Lower lobe of right lung (tissue), 2 donors: ENCODE data around the gene TENM4. TPM values are rescaled to one million over a fixed set of nuclear protein-coding genes. Genes with fewer than 3 reads are reported as not detected.
"Not testable (repeated sequence)": the region's sequence is repeated elsewhere in the genome, so short reads cannot be mapped to it uniquely, and the experiment has no call there.

ENCODE experiments used
- ATAC-seq, 2 donors: fragments of 200-7000 bp; cut with Tn5 transposase; one replicate each; pipeline ENCODE4 v1.9.1; 2020 to 2022; ENCODE audit warnings: mild to moderate bottlenecking in 2 of 2, moderate library complexity in 2 of 2
- DNase-seq: peaks from one replicate; pipeline ENCODE4 v3.0.0-alpha.2; 2020
- H3K27ac ChIP-seq: fragments of 200-600 bp; one replicate; pipeline ENCODE4 v1.8.0; 2022
- H3K27me3 ChIP-seq: fragments of 200-600 bp; one replicate; pipeline ENCODE4 v1.8.0; 2022; ENCODE audit warnings: low read depth
- H3K36me3 ChIP-seq: fragments of 200-600 bp; one replicate; pipeline ENCODE4 v1.8.0; 2022; ENCODE audit warnings: mild to moderate bottlenecking
- H3K4me1 ChIP-seq: fragments of 200-600 bp; one replicate; pipeline ENCODE4 v1.8.0; 2022
- H3K4me3 ChIP-seq: fragments of 200-600 bp; one replicate; pipeline ENCODE4 v1.8.0; 2022; ENCODE audit warnings: mild to moderate bottlenecking
- H3K9me3 ChIP-seq: fragments of 200-600 bp; one replicate; pipeline ENCODE4 v1.8.0; 2022
- intact Hi-C: fragments of 100-400 bp; cut with DNase I; formaldehyde crosslinking; loops from one replicate; pipeline ENCODE4 v1.11.0; 2022
- total RNA-seq: library from RNA; stranded (reverse); fragmentation: NEBNext Ultra II Directional; extraction: Animal tissue kit (Norgen Biotek cat#: 25700); gene quantifications from one replicate; pipeline ENCODE4 v1.2.1, GENCODE V29; 2021
- TF ChIP-seq, protein P1 (sequence below): fragments of 200-600 bp; IDR thresholded peaks from one replicate; pipeline ENCODE4 v1.8.0; 2022; ENCODE audit warnings: antibody characterized with exemption, mild to moderate bottlenecking
- donor health status: DM: no; HTN: yes; CAD: no; lungs with severe emphysema.

The TENM4 gene
- total RNA-seq, 1 donor from 2014 or later = 1.1 TPM

GRCh38 chr11:78889698-78890097, 551.1 kb downstream of the TENM4 start:
- H3K9me3 ChIP-seq = no peaks in the 10 kb centered on the region
- no peak for DNase-seq
- no peak overlapping the region for H3K4me3 ChIP-seq
- ATAC-seq = no peak
- no peaks in the 10 kb centered on the region for H3K4me1 ChIP-seq
- no peaks in the 10 kb centered on the region for H3K27me3 ChIP-seq
- TF ChIP-seq, protein P1, sequence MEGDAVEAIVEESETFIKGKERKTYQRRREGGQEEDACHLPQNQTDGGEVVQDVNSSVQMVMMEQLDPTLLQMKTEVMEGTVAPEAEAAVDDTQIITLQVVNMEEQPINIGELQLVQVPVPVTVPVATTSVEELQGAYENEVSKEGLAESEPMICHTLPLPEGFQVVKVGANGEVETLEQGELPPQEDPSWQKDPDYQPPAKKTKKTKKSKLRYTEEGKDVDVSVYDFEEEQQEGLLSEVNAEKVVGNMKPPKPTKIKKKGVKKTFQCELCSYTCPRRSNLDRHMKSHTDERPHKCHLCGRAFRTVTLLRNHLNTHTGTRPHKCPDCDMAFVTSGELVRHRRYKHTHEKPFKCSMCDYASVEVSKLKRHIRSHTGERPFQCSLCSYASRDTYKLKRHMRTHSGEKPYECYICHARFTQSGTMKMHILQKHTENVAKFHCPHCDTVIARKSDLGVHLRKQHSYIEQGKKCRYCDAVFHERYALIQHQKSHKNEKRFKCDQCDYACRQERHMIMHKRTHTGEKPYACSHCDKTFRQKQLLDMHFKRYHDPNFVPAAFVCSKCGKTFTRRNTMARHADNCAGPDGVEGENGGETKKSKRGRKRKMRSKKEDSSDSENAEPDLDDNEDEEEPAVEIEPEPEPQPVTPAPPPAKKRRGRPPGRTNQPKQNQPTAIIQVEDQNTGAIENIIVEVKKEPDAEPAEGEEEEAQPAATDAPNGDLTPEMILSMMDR = no peak
- no peak overlapping the region for H3K27ac ChIP-seq
- intact Hi-C loops = no loop called here
- no peaks in the 10 kb centered on the region for H3K36me3 ChIP-seq

GRCh38 chr11:78886616-78887015, 554.2 kb downstream of the TENM4 start:
- DNase-seq (no peak), ATAC-seq (peak in 1 of 2 donors; percentile 33)
- TF ChIP-seq, protein P1 = no peak
- Histone ChIP-seq H3K27me3 (no peaks in the 10 kb centered on the region), H3K4me3 (no peak overlapping the region), H3K9me3 (no peaks in the 10 kb centered on the region), H3K36me3 (no peaks in the 10 kb centered on the region), H3K4me1 (no peaks in the 10 kb centered on the region), H3K27ac (no peak overlapping the region)
- intact Hi-C loops = no loop called here

GRCh38 chr11:78884761-78885160, 556.1 kb downstream of the TENM4 start:
- Histone ChIP-seq H3K27ac (no peak overlapping the region), H3K9me3 (no peaks in the 10 kb centered on the region), H3K27me3 (no peaks in the 10 kb centered on the region), H3K36me3 (no peaks in the 10 kb centered on the region), H3K4me3 (no peak overlapping the region), H3K4me1 (no peaks in the 10 kb centered on the region)
- DNase-seq (no peak), ATAC-seq (no peak)
- intact Hi-C loops = no loop called here
- TF ChIP-seq, protein P1 = no peak

DNA sequence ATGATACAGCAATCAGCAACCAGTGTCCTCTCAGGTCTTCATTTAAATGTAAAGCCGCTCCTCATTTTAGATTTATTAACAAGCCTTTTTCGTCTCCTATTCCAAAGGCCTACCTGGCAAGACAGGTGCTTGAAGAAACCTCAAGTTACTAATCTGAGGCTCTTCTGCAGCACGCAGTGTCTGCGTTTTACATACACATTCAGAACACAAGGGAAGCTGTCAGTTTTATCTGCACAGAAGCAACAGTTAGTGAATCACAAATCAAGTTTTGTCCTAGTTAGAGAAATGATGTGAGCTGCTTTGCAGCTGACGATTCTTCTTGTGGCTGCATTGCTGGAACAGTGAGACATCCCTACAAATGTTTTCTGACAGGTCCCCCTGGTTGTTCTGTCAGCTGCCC, 557.3 kb downstream of the TENM4 start:
- ATAC-seq = no peak
- Histone ChIP-seq H3K9me3 (no peaks in the 10 kb centered on the region), H3K4me3 (no peak overlapping the region), H3K4me1 (no peaks in the 10 kb centered on the region), H3K27ac (no peak overlapping the region), H3K27me3 (no peaks in the 10 kb centered on the region), H3K36me3 (no peaks in the 10 kb centered on the region)
- TF ChIP-seq, protein P1 = no peak
- intact Hi-C loops = no loop called here
- DNase-seq = no peak

DNA sequence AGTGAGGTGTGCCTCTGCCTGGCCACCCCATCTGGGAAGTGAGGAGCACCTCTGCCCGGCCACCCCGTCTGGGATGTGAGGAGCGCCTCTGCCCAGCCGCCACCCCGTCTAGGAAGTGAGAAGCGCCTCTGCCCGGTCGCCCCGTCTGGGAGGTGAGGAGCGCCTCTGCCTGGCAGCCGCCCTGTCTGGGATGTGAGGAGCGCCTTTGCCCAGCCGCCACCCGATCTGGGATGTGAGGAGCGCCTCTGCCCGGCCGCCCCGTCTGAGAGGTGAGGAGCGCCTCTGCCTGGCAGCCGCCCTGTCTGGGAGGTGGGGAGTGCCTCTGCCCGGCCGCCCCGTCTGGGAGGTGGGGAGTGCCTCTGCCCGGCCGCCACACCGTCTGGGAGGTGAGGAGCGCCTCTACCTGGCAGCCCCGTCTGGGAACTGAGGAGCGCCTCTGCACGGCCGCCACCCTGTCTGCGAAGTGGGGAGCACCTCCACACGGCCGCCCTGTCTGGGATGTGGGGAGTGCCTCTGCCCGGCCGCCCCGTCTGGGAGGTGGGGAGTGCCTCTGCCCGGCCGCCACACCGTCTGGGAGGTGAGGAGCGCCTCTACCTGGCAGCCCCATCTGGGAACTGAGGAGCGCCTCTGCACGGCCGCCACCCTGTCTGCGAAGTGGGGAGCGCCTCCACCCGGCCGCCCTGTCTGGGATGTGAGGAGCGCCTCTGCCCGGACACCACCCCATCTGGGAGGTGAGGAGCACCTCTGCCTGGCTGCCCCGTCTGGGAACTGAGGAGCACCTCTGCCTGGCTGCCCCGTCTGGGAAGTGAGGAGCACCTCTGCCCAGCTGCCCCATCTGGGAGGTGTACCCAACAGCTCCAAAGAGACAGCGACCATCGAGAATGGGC, 561.5 kb downstream of the TENM4 start:
- intact Hi-C loops = not testable (repeated sequence)

GRCh38 chr11:78878631-78879030, 562.2 kb downstream of the TENM4 start:
- intact Hi-C loops = no loop called here
- H3K4me1 ChIP-seq = no peaks in the 10 kb centered on the region
- DNase-seq (no peak), ATAC-seq (no peak)
- H3K27ac ChIP-seq = no peak overlapping the region
- H3K27me3 ChIP-seq = no peaks in the 10 kb centered on the region
- no peaks in the 10 kb centered on the region for H3K36me3 ChIP-seq
- no peaks in the 10 kb centered on the region for H3K9me3 ChIP-seq
- TF ChIP-seq, protein P1 = no peak
- H3K4me3 ChIP-seq = no peak overlapping the region

More for the DNA sequence above, 561.5 kb downstream of the TENM4 start:
- not testable (repeated sequence) for H3K4me1 ChIP-seq, H3K36me3 ChIP-seq, H3K27me3 ChIP-seq, ATAC-seq, DNase-seq, H3K9me3 ChIP-seq, H3K27ac ChIP-seq, H3K4me3 ChIP-seq
